Neural crest cell (in vitro differentiated cells): Measurements from ENCODE around the gene CDH7. TPM values are rescaled to one million over a fixed set of nuclear protein-coding genes. Genes with fewer than 3 reads are reported as not detected.

Experiments used
- DNase-seq: peaks from one replicate; pipeline ENCODE4 v3.0.0; 2021; ENCODE audit warnings: low read depth, mixed read lengths, low spot score
- H3K27ac Mint-ChIP-seq: one replicate; pipeline ENCODE4 v1.8.0; 2021; ENCODE audit warnings: mild to moderate bottlenecking, mixed read lengths; ENCODE audit not compliant: unreplicated experiment
- H3K27me3 Mint-ChIP-seq: 2 replicates; pipeline ENCODE4 v1.8.0; 2021; ENCODE audit warnings: low read depth, mild to moderate bottlenecking, mixed read lengths
- H3K36me3 Mint-ChIP-seq: 2 replicates; pipeline ENCODE4 v1.8.0; 2021; ENCODE audit warnings: low read depth, mild to moderate bottlenecking, mixed read lengths
- H3K4me1 Mint-ChIP-seq: 2 replicates; pipeline ENCODE4 v1.8.0; 2021; ENCODE audit warnings: mixed read lengths
- H3K4me3 Mint-ChIP-seq: one replicate; pipeline ENCODE4 v1.8.0; 2021; ENCODE audit warnings: mild to moderate bottlenecking, mixed read lengths
- H3K9me3 Mint-ChIP-seq: 2 replicates; pipeline ENCODE4 v1.8.0; 2021; ENCODE audit warnings: mixed read lengths
- total RNA-seq: library from RNA; stranded (reverse); gene quantifications from 2 replicates; pipeline ENCODE4 v1.2.1, GENCODE V29; 2021
- TF ChIP-seq, protein P1 (sequence below): fragments of 200-600 bp; sonication (generic); conservative IDR thresholded peaks from 2 replicates; pipeline ENCODE4 v1.5.0; 2021; ENCODE audit warnings: antibody characterized with exemption, mild to moderate bottlenecking

The CDH7 gene
- total RNA-seq, 1 donor from 2014 or later, result 7.3 TPM

DNA sequence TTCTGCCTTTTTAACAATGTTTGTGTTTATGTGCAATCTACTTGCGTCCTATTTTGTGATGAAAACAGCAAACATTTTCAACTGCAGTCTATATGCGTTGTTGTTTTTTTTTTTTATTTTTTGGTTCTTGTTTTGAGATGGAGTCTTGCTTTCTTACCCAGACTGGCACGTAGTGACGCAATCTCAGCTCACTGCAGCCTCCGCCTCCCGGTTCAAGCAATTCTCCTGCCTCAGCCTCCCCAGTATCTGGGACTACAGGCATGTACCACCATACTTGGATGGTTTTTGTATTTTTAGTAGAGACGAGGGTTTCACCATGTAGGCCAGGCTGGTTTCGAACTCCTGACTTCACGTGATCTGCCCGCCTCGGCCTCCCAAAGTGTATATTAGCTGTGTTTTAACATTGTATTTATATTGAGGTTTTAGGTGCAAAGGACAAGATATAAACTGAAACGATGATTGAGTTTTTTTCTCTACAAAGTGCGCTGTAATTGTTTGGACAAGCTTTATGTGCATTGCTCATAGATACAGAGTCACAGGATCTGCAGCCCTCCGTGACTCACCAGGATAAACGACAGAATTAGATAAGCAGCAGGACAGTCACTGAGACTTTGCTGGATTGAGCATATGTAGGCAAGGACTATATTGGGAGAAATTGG lies 17.4 kb downstream of the CDH7 start:
- Mint-ChIP-seq H3K27ac (no peak overlapping the region), H3K9me3 (no peaks in the 10 kb centered on the region), H3K4me3 (no peak overlapping the region), H3K4me1 (no peaks in the 10 kb centered on the region), H3K27me3 (no peaks in the 10 kb centered on the region), H3K36me3 (no peaks in the 10 kb centered on the region)
- no peak for DNase-seq
- TF ChIP-seq, protein P1, sequence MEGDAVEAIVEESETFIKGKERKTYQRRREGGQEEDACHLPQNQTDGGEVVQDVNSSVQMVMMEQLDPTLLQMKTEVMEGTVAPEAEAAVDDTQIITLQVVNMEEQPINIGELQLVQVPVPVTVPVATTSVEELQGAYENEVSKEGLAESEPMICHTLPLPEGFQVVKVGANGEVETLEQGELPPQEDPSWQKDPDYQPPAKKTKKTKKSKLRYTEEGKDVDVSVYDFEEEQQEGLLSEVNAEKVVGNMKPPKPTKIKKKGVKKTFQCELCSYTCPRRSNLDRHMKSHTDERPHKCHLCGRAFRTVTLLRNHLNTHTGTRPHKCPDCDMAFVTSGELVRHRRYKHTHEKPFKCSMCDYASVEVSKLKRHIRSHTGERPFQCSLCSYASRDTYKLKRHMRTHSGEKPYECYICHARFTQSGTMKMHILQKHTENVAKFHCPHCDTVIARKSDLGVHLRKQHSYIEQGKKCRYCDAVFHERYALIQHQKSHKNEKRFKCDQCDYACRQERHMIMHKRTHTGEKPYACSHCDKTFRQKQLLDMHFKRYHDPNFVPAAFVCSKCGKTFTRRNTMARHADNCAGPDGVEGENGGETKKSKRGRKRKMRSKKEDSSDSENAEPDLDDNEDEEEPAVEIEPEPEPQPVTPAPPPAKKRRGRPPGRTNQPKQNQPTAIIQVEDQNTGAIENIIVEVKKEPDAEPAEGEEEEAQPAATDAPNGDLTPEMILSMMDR, result no peak

DNA sequence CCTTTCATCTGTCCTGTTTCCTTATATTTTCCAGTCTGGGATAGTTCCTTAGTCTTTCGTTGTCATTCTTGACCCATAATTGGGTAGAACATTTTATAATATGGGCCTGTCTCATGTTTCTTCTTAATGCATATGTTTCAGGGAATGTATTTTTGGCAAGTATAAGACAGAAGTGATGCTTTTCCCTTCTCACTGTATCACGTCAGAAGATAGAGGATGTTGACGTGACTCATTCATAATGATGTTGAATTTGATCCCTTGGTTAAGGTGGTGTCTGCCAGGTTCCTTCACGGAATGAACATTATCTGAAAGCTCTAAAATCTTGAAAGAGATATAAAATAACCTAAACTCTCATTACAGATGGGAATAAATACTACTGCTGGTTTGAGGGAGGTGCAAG lies 18.8 kb downstream of the CDH7 start:
- no peaks in the 10 kb centered on the region for H3K27me3 Mint-ChIP-seq
- no peaks in the 10 kb centered on the region for H3K9me3 Mint-ChIP-seq
- no peak overlapping the region for H3K4me3 Mint-ChIP-seq
- DNase-seq, result no peak
- no peaks in the 10 kb centered on the region for H3K4me1 Mint-ChIP-seq
- TF ChIP-seq, protein P1, result no peak
- H3K27ac Mint-ChIP-seq, result no peak overlapping the region
- no peaks in the 10 kb centered on the region for H3K36me3 Mint-ChIP-seq

GRCh38 chr18:65786474-65786873 lies 35.7 kb downstream of the CDH7 start:
- H3K36me3 Mint-ChIP-seq, result no peaks in the 10 kb centered on the region

DNA sequence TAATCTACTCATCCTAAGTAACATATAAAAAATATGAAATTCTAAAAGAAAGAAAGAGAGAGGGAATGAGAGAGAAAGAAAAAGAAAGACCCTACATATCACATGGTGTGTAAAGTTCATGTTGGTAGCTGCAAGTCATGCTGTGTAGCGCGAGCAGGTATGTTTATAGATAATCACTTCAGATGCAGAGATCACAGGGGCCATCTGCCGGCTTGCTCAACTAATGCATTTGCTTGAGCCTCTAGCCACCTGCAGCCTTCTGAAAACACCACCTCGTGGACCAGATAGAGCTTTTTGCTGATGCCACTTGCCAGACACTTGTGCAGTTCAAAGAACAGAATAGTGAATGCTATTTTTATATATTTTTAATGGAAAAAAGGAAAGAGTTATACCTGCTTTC lies 37.6 kb downstream of the CDH7 start:
- TF ChIP-seq, protein P1, result no peak
- no peak overlapping the region for H3K4me3 Mint-ChIP-seq
- no peaks in the 10 kb centered on the region for H3K27me3 Mint-ChIP-seq
- peaks cover 6% of the 10 kb centered on the region for H3K4me1 Mint-ChIP-seq
- DNase-seq, result no peak
- H3K9me3 Mint-ChIP-seq, result no peaks in the 10 kb centered on the region
- no peaks in the 10 kb centered on the region for H3K36me3 Mint-ChIP-seq
- no peak overlapping the region for H3K27ac Mint-ChIP-seq

More at GRCh38 chr18:65786474-65786873, 35.7 kb downstream of the CDH7 start:
- Mint-ChIP-seq H3K4me1 (no peaks in the 10 kb centered on the region), H3K27me3 (no peaks in the 10 kb centered on the region), H3K4me3 (no peak overlapping the region), H3K27ac (no peak overlapping the region), H3K9me3 (no peaks in the 10 kb centered on the region)
- DNase-seq, result no peak
- TF ChIP-seq, protein P1, result no peak

DNA sequence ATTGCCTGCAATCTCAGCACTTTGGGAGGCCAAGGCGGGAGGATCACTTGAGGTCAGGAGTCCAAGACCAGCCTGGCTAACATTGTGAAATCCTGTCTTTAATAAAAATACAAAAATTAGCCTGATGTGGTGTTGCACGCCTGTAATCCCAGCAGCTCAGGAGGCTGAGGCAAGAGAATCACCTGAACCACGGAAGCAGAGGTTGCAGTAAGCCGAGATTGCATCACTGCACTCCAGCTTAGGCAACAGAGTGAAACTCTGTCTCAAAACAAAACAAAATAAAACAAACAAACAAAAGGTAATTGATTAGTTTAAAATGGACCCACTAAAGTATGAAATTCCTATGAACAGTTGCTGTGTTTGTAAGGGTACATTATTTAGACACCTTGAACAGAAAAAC lies 39.8 kb downstream of the CDH7 start:
- H3K36me3 Mint-ChIP-seq, result no peaks in the 10 kb centered on the region
- H3K4me3 Mint-ChIP-seq, result no peak overlapping the region
- H3K27ac Mint-ChIP-seq, result no peak overlapping the region
- no peak for DNase-seq
- peaks cover 6% of the 10 kb centered on the region for H3K4me1 Mint-ChIP-seq
- no peaks in the 10 kb centered on the region for H3K27me3 Mint-ChIP-seq
- TF ChIP-seq, protein P1, result no peak
- H3K9me3 Mint-ChIP-seq, result peaks cover 3% of the 10 kb centered on the region
